HG02642 (cell line): ENCODE measurements around the gene NRL.
A peak's percentile ranks its signal among the peaks of the same experiment; 100 is the strongest.

Experiments used
- ATAC-seq: cut with Tn5 transposase; IDR thresholded peaks from one replicate; pipeline ENCODE4 v1.9.1; 2021; ENCODE audit warnings: mild to moderate bottlenecking; ENCODE audit not compliant: unreplicated experiment, poor library complexity

NRL gene

DNA sequence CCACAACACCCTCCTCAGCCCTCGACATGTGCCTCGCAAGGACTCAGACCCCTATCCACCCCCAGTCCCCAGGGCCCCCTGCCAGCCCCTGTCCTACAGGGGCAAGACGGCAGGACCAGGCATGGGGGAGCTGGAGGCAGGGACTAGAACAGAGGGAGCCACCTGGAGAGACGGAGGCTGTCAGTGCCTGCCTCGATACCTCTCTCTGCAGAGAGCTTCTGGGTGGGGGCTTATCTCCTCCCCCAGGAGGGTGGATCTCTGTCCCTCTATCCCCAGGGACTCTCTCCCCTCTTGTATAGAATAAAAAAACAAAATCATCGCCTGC, 45.4 kb downstream of the NRL start:
- no peak for ATAC-seq

DNA sequence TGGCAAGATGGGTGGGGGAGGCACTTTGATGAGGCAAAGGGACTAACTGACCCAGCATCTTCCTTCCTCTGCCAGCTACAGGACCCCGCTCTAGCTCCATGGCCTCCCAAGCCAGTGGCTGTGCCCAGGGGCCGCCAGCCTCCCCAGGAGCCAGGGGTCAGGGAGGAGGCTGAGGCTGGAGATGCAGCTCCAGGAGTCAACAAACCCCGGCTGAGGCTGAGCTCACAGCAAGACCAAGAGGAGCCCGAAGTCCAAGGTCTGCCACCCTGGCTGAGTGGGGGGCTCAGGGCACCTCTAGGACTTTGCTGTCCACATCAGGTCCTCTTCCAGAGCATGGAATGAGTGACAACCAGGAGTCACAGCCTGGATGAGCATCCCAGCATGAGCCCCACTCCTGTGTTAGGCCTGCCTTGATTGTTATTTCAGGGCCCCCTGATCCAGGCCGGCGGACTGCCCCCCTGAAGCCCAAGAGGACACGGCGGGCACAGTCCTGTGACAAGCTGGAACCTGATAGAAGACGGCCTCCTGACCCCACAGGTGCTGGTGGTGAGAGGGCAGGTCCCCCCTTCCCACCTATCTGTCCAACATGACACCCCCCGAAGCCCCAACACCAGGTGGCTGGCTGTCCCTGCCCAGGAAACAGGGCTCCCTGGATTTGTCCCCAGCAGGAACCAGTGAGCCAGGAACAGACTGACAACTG, 45.9 kb downstream of the NRL start:
- no peak for ATAC-seq

DNA sequence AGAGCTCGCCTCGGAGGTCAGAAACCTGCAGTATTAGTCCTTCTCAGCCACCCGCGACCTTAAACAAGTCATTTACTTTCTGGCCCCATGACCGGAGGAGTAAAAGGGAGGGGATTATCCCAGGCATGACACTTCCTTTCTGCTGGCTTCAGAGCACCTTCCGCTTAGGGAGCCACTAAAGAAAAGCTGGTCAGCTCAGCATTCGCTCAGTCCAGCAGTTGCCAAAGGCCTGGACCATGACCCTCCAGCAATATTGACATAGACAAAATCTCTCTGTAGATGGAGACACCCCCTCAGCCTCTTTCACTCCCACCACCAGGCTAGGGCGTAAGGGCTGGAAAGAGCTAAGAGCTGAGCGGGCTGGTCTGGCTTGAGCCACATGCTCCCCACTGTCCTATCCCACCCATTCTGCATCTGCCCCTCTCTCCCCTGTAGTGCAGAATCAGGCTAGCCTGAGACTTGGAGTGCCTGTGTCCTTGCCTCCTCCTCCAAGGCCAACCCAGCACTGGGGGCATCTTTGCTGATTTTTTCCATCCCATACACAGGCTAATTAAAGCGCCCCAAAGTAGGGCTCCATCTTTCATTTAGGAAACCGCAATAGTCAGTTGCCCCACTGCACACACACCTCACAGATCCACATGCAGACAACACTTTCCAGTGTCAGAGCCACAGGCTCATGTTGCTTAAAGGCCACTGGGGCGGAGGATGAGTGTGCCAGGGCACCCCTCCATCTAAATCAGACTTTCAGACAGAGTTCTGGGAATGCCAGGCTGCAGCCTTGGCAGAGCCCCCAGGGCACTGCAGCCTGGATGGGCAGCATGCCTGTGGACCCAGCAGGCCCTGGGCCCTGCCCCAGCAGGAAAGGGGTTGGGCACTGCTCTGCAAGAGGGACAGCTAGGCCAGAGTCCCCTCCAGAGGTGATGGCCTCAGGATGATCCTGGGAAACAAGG, 47.3 kb downstream of the NRL start:
- no peak for ATAC-seq

DNA sequence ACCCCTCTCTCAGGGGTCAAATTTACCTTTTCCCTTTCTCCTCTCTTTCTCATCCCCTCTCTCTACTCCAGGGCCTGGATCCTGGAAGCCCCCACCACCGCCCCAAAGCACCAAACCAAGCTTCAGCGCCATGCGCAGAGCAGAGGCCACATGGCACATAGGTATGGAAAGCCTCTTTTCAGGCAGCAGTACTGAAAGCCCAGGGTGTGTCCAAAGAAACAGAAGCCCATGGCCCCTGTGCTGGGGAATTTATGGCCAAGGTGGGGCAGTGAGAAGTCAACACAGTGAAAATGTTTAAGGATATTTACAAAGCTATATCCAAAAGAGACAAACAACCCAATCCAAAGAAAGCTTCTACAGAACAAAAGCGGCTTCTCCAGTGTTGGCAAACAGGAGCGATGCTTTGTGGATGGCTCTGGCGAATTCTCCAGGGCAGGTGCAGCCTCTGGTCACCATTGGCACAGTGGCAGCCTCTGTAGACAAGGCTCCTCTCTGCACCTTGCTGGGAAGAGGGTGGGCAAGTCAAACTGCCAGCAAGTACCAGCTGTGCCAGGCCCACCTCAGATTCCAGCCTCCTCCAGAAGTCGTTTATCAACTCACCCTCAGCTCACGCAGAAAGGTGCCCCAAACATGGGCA, 48.1 kb downstream of the NRL start:
- no peak for ATAC-seq

DNA sequence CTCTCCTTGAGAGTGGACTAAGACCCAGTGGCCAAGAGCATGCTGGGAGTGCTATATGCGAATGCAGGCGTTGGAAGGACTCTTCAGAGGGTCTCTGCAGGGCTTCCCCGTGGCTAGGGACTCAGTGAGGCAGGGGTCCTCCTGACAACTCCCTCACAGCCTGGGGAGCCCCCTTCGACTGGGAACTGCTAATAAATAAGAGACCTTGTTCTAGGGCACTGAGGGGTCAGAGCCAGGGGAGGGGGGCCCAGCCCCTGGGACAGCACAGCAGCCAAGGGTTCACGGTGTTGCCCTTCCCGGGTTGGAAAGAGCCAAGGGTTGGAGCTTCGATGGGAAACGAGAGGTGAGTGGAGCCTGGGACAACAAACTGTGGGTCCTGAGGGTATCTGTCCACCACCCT, 49.3 kb downstream of the NRL start:
- no peak for ATAC-seq

DNA sequence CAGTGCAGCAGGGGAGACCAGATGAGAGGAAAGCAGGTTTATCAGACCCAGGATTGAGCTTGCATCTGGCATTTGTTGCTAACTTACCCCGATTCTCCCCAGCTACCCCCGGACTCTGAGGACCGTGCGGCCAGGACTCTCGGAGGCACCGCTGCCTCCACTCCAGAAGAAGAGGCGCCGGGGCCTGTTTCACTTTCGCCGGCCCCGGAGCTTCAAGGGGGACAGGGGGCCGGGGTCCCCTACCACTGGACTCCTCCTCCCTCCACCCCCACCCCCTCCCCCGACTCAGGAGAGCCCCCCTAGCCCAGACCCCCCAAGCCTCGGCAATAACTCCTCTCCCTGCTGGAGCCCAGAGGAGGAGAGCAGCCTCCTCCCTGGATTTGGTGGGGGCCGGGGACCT, 49.9 kb downstream of the NRL start:
- ATAC-seq = no peak

DNA sequence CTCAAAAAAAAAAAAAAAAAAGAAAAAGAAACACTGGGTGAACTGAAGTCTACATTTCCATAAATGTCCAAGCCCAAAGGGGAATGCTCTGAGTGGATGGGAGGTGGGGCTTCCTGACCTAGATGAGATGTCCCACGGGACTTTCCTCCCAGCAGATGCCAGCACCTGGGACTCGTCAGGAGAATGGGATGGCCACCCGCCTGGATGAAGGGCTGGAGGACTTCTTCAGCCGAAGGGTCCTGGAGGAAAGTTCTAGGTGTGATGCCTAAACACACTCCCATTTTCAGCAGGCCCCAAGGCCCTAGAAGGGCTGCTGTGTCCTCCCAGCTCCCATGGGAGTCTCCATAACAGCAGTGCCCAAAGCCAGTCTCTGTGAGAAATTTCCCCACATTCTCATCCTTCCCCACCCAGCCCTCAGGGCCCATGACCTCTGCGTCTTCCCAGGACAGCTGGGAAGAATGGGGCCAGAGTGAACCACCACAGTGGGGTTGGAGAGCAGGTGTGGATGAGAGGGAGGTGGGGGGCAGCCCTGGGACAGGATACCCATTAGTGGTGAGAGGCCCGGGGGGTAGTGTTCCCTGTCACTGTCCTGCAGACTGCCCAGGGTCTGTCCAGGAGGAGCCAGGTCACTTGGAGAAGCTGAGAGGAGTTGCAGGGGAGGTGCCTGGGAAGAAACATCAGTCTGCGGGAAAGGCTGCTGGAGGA, 50.5 kb downstream of the NRL start:
- ATAC-seq = no peak

DNA sequence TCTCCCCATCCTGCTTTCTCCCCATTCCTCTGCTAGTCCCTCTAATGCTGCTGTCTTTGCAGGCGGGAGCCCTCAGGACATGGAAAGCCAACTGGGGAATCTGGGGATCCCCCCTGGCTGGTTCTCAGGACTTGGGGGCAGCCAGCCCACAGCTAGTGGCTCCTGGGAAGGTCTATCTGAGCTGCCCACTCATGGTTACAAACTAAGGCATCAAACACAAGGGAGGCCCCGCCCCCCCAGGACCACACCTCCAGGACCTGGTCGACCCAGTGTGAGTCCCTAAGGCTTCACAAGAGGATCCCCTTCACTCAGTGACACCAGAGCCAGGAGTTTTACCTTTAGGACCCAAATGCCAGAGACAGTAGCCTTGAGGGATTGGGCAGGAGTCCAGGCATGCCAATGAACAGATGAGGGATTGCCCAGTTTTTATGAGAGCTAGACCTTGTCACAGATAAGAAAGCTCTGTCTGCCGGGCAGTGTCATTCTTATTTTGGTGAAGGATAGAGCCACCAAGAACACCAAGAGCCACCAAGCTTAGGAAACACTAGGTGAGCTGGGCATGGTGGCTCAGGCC, 51.4 kb downstream of the NRL start:
- ATAC-seq = no peak

DNA sequence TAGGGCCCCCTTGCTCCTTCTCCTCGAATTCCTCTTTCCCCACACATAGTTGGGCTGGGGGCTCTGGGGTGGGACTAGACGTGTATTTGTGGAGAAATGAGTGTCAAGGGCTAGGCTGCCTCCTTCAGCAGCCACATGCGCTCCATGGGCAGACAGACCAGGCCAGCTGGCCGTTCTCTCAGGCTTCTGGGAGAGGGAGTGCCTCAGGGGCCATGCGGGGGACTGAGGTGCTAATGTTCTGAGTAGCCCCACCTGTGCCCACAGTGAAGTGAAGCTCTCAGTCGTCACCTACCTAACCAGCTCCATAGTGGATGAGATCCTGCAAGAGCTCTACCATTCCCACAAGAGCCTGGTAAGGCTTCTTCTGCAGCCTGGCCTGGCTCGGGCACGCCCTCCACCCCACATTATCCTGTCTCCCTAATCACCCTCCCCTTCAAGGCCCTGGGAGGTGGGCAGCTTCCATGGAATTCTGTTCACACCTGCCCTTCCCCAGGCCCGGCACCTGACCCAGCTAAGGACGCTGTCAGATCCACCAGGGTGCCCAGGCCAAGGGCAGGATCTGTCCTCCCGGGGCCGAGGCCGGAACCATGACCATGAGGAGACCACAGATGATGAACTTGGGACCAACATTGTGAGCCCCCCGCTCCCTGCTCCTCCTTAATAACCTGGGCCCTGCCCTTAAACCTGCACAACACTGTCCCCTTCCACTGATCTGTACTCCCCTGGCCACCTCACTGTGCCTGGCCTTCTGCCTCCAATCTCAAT, 52.4 kb downstream of the NRL start:
- ATAC-seq = no peak

DNA sequence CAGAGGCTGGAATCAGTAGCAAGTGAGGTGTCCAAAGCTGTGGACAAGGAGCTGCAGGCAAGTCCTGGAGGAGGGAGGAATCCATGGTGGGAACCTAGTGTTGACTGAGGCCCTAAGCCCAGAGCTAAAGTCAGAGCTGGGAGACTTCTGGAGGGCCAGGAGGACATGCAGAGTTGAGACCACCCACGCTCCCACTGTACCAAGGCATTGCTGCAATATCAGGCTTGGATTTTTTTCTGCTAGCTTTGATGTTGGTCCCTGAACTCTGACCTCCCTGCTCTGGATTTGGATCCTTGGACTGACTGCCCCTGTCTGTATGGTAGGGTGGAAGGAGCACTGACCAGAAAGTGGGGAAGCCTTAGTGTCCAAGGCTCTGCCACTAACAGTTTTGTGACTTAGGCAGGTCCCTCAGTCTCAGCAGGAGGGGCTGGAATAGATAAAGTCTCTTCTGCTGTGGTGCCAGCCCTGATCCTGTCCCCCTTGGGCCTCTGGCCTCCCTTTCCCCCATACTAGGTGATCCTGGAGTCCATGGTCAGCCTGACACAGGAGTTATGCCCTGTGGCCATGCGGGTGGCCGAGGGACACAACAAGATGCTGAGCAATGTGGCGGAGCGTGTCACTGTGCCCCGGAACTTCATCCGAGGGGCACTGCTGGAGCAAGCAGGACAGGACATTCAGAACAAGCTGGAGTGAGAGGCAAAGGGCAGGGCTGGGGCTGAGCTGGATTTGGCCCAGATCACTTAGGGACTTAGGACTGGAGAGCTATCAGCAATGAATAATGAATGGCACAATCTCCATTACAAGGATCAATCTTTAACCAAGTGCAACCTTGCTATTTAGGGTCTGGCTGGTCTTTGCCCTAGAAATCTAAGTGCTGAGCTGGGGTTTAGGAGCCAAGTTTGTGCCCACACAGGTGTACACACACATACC, 53.5 kb downstream of the NRL start:
- ATAC-seq = no peak

DNA sequence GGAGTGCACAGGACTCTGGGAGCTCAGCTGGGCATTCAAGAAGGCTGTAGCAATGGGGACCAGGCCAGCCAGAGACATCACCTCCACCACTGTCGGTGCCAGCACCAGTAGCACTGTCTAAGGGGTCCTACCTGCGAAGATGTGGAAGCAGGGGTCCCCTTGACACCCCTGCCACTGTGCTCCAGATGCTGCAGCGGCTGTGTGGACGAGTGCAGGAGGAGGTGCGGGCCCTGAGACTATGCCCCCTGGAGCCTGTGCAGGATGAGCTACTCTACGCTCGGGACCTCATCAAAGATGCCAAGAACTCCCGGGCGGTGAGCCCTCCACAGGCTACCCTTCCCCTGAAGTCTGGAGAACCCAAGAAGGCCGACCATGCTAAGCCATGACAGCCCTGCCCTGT, 54.3 kb downstream of the NRL start:
- ATAC-seq = no peak

DNA sequence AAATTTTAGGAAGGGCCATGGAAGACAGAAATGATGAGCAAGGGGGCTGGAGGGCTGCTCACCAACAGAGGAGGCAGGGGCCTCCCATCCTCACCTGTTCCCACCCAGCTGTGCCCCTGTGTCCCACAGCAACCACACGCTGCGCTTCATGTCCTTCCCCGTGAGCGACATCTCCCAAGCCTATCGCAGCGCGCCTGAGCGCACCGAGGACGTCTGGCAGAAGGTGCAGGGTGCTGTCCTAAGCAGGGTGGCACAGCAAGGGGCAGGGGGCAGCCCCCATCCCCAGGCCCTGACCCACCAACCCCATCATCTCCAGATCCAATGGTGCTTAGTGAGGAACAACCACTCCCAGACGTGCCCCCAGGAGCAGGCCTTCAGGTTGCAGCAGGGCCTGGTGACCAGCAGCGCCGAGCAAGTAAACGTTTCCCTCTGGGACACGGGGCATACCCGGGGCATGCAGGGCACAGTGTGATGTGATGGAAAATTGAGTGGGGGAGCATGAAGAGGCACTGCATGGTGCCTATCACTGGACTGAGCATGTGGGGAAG, 54.8 kb downstream of the NRL start:
- ATAC-seq = no peak

DNA sequence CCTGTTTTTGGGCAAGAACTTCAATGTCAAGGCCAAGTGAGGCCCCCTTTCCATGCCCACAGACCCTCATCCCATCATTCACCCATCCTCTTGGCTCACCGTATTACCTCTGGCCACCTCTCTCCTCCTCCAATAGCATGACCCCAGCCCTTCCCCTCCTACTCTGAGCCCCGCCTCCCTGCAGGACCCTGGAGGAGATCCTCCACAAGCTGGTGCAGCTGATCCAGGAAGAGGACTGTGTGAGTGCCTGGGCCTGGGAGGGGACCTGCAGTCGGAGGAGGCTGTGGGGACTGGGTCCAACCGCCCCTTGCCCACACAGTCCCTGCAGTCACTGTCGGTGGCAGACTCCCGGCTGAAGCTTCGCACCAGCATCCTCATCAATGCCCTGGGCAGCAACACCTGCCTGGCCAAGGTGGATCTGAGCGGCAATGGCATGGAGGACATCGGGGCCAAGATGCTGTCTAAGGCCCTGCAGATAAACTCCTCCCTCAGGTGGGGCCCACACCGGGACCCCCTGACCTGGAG, 55.7 kb downstream of the NRL start:
- ATAC-seq = no peak

DNA sequence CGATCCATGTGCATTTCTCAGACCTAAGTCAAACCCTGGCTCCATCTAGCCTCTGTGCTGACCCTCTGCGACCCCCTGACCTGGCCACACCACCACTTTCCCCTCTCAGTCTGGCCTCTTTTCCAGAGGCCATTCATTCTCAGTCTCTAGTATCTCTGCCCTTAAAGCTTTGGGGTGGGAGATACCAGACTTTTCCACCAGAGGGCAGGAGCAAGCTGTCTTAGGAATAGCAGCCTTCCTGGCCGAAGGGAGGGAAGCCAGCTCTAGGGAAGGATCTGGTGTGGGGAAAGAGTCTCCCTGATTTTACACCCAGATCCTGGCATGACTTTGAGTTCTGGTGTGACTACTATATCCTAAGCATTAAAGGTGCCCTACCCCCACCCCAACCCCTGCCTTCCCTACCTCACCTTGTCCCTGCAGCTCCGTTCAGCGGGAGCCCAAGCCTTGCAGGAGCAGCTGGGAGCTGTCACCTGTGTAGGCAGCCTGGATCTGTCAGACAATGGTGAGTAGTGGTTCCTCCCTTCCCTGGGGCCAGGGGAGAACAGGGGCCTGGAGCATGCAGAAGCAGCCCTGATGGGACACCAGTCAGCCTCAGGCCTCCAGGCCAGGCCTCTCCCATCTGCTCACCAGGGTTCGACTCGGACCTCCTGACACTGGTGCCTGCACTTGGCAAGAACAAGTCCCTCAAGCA, 56.3 kb downstream of the NRL start:
- peak; percentile 52 for ATAC-seq

DNA sequence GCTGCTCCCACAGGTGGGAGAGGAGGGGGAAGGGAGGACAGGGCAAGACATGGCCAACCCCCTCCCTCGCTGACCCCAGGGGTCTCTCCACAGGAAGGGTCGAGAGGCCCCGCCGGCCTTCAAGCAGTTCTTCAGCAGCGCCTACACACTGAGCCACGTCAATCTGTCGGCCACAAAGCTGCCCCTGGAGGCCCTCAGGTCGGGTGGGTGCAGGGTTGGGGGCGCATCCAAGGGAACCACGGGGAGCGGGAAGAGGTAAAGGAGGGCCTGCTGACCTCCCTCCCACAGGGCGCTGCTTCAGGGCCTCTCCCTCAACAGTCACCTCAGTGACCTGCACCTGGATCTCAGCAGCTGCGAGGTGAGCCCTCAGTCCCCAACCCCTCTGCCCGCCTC, 56.9 kb downstream of the NRL start:
- ATAC-seq = peak; percentile 7

DNA sequence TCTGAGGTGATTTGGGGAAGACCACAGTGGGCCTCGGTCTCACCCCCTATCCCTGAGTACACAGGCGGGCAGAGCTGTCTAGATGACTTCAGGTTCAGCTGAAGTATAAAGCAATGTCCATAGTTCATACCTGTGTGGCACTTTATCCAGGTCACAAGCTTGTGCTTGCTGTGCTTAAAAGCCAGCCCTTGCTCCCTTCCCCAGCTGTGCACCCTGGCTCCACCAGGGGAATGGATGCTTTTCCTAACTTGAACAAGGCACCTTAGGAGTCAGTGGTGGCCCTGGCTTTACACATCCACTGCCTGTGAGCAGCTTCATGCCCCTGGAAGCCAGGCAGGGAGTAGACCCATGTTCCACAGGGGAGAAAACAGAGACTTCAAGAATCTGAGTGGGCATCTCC, 57.5 kb downstream of the NRL start:
- ATAC-seq = no peak

DNA sequence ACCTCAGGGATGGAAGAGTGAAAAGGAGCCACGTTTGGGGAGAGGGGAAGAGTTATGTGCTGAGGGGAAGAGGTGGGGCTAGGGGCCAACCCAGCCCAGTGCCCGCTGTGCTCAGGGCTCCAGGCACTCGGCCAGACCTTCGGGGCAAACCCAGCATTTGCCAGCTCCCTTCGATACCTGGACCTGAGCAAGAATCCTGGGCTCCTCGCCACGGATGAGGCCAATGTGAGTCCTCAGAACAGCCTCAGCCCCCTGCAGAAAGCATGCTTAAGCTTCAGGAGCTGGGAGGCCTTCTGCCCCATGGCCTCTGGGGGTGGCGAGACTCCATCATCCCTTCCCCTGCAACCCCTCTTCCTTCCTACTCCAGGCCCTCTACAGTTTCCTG, 58.0 kb downstream of the NRL start:
- no peak for ATAC-seq
